K562 (cell line): ENCODE data around the gene RNU5D-1. TPM values are rescaled to one million over a fixed set of nuclear protein-coding genes. Genes with fewer than 3 reads are reported as not detected.

Source experiments
- CREB1 ChIP-seq, 2 experiments: sonication (generic) in 1 of 2; formaldehyde crosslinking in 1 of 2; IDR thresholded peaks; 2 replicates each; pipeline versions ENCODE4 v1.6.1 to v1.8.0; 2012 to 2022; ENCODE audit warnings: inconsistent platforms in 1 of 2, mild to moderate bottlenecking in 1 of 2, missing genetic modification reagents in 1 of 2, moderate library complexity in 1 of 2
- HDAC1 ChIP-seq, 2 experiments: fragments of 450-650 bp; IDR thresholded peaks; 2 replicates each; pipeline ENCODE4 v1.6.1; 2016 to 2017; ENCODE audit warnings: inconsistent platforms in 1 of 2, mild to moderate bottlenecking in 1 of 2, moderate library complexity in 1 of 2
- HMBOX1 ChIP-seq: sonication (generic); IDR thresholded peaks from 2 replicates; pipeline ENCODE4 v1.6.1; 2016
- IRF2 ChIP-seq: sonication (generic); formaldehyde crosslinking; IDR thresholded peaks from 2 replicates; pipeline ENCODE4 v1.8.1; 2022; ENCODE audit warnings: mild to moderate bottlenecking, missing genetic modification reagents
- MGA ChIP-seq: fragments of 450-650 bp; IDR thresholded peaks from 2 replicates; pipeline ENCODE4 v1.6.1; 2016; ENCODE audit warnings: mild to moderate bottlenecking, moderate library complexity
- MLX ChIP-seq, 2 experiments: fragments of 450-650 bp in 1 of 2; sonication (generic) in 1 of 2; formaldehyde crosslinking; conservative IDR thresholded peaks; 2 replicates each; pipeline versions ENCODE4 v1.4.0 to v1.8.1; 2020 to 2022; ENCODE audit warnings: mild to moderate bottlenecking in 1 of 2, missing genetic modification reagents in 1 of 2
- SRSF1 ChIP-seq: fragments of 200-400 bp; formaldehyde crosslinking; IDR thresholded peaks from 2 replicates; pipeline ENCODE4 v1.6.1; 2017; ENCODE audit warnings: mild to moderate bottlenecking, low read depth, low read length, moderate library complexity
- YY1 ChIP-seq, 3 experiments: IDR thresholded peaks; 2 replicates each; pipeline ENCODE4 v1.6.1; 2011; ENCODE audit warnings: low read length in 2 of 3, mild to moderate bottlenecking in 2 of 3, moderate library complexity in 2 of 3, borderline replicate concordance in 1 of 3, control low read depth in 1 of 3, low read depth in 1 of 3; ENCODE audit not compliant: insufficient read depth in 3 of 3, insufficient replicate concordance in 2 of 3, control insufficient read depth in 1 of 3, insufficient read length in 1 of 3; ENCODE audit errors: extremely low read depth in 1 of 3
- polyA plus RNA-seq, 8 experiments: library from polyadenylated mRNA; depleted of rRNA in 4 of 8; stranded (reverse) in 5 of 8; unstranded in 3 of 8; fragments of >200 nt; fragmentation: Nextera tagmentation in 2 of 8; fragmentation: Illumina TruSeq in 1 of 8; extraction: Ambion mirVana in 2 of 8; extraction: Trizol in 1 of 8; gene quantifications; 2 replicates each; pipeline versions ENCODE4 v1.2.1 to v1.2.3, GENCODE V29; 2011 to 2014; ENCODE audit warnings: inconsistent platforms in 1 of 8, missing spikeins in 1 of 8
- total RNA-seq, 7 experiments: library from RNA; depleted of rRNA in 6 of 7; stranded (reverse); fragments of >200 nt in 6 of 7; fragmentation: Illumina TruSeq in 2 of 7; extraction: Trizol in 2 of 7; gene quantifications; 2 replicates each; pipeline versions ENCODE4 v1.2.1 to v1.2.3, GENCODE V29; 2011 to 2021; ENCODE audit warnings: low replicate concordance in 1 of 7

Gene RNU5D-1
- total and polyA plus RNA-seq, 9 of the 15 experiments (the other 6 are each of a cell fraction or from before 2014, with no cell fraction given) = under 0.01 TPM; not detected in 8

- no peak for TF ChIP-seq MGA
- no peak for TF ChIP-seq HDAC1 (IDR thresholded peaks at IDR 0.05)
- TF ChIP-seq SRSF1 = no peak
- no peak for TF ChIP-seq MLX (CRISPR knock-in tag; conservative IDR thresholded peaks at IDR 0.05)
- TF ChIP-seq HMBOX1 = no peak
- TF ChIP-seq IRF2 = no peak
- peak in 1 of 3 experiments; percentile 19 for TF ChIP-seq YY1 (IDR thresholded peaks at IDR 0.05; ENCODE audit: borderline replicate concordance in 1 of 3, control insufficient read depth in 1 of 3, extremely low read depth in 1 of 3, insufficient read depth in 3 of 3, insufficient read length in 1 of 3, insufficient replicate concordance in 2 of 3, low read depth in 1 of 3, low read length in 2 of 3)
- no peak for TF ChIP-seq CREB1 (IDR thresholded peaks at IDR 0.05)
- TF ChIP-seq CREB1 (CRISPR knock-in tag; IDR thresholded peaks at IDR 0.05) = no peak
Measured at GRCh38 chr1:44724296-44724954, 6.5 kb downstream of the RNU5D-1 start (continued).
